LHCN-M2 (cell line): ENCODE data around the gene TMCC1. TPM values are rescaled to one million over a fixed set of nuclear protein-coding genes. Genes with fewer than 3 reads are reported as not detected.
"Not testable (repeated sequence)": the region's sequence is repeated elsewhere in the genome, so short reads cannot be mapped to it uniquely, and the experiment has no call there.

Experiments
- DNase-seq: peaks from one replicate; pipeline ENCODE4 v3.0.0-alpha.2; 2012; ENCODE audit warnings: low read depth
- total RNA-seq: library from RNA; depleted of rRNA; stranded (reverse); fragments of >200 nt; gene quantifications from 2 replicates; pipeline ENCODE4 v1.2.3, GENCODE V29; 2014

The TMCC1 gene
- total RNA-seq, 1 experiment from 2014 or later, result 12.0 TPM

- no peak for DNase-seq
Measured at GRCh38 chr3:129687586-129688125, 205.9 kb downstream of the TMCC1 start.

- DNase-seq, result no peak
Measured at GRCh38 chr3:129686941-129687340, 206.6 kb downstream of the TMCC1 start.

- no peak for DNase-seq
Measured at GRCh38 chr3:129684270-129684669, 209.2 kb downstream of the TMCC1 start.

- no peak for DNase-seq
Measured at GRCh38 chr3:129683201-129683600, 210.3 kb downstream of the TMCC1 start.

GRCh38 chr3:129676985-129677384 is 216.5 kb downstream of the TMCC1 start:
- DNase-seq, result no peak

GRCh38 chr3:129674798-129675123 is 218.8 kb downstream of the TMCC1 start:
- not testable (repeated sequence) for DNase-seq

- no peak for DNase-seq
Measured at GRCh38 chr3:129673897-129674797, 219.4 kb downstream of the TMCC1 start.

GRCh38 chr3:129673012-129673411 is 220.5 kb downstream of the TMCC1 start:
- DNase-seq, result no peak

GRCh38 chr3:129672412-129672811 is 221.1 kb downstream of the TMCC1 start:
- DNase-seq, result no peak

- peak; percentile 63 for DNase-seq
Measured at GRCh38 chr3:129665024-129665768, 228.3 kb downstream of the TMCC1 start.

GRCh38 chr3:129663930-129664646 is 229.4 kb downstream of the TMCC1 start:
- peak; percentile 50 for DNase-seq

- DNase-seq, result no peak
Measured at GRCh38 chr3:129663045-129663446, 230.5 kb downstream of the TMCC1 start.

- DNase-seq, result no peak
Measured at GRCh38 chr3:129662191-129662608, 231.3 kb downstream of the TMCC1 start.

- no peak for DNase-seq
Measured at GRCh38 chr3:129661766-129662165, 231.7 kb downstream of the TMCC1 start.

GRCh38 chr3:129658110-129658843 is 235.2 kb downstream of the TMCC1 start:
- no peak for DNase-seq

GRCh38 chr3:129657261-129658046 is 236.1 kb downstream of the TMCC1 start:
- DNase-seq, result peak; percentile 17

- no peak for DNase-seq
Measured at GRCh38 chr3:129656659-129657247, 236.8 kb downstream of the TMCC1 start.

- DNase-seq, result no peak
Measured at GRCh38 chr3:129655291-129655700, 238.2 kb downstream of the TMCC1 start.

- peak; percentile 15 for DNase-seq
Measured at GRCh38 chr3:129654131-129654530, 239.4 kb downstream of the TMCC1 start.

- DNase-seq, result no peak
Measured at GRCh38 chr3:129653019-129653418, 240.5 kb downstream of the TMCC1 start.
